Breast epithelium (tissue), 3 donors: ENCODE data around the gene OGDHL.

Experiments used
- POLR2A ChIP-seq: fragments of 450-650 bp; IDR thresholded peaks from one replicate; pipeline ENCODE4 v1.6.1; 2016; ENCODE audit warnings: antibody characterized with exemption, mild to moderate bottlenecking, moderate library complexity
- TF ChIP-seq, protein P1 (sequence below), 3 donors: fragments of 450-650 bp; IDR thresholded peaks; one replicate each; pipeline ENCODE4 v1.5.1; 2016 to 2017; ENCODE audit warnings: antibody characterized with exemption in 3 of 3, mild to moderate bottlenecking in 3 of 3, moderate library complexity in 3 of 3

DNA sequence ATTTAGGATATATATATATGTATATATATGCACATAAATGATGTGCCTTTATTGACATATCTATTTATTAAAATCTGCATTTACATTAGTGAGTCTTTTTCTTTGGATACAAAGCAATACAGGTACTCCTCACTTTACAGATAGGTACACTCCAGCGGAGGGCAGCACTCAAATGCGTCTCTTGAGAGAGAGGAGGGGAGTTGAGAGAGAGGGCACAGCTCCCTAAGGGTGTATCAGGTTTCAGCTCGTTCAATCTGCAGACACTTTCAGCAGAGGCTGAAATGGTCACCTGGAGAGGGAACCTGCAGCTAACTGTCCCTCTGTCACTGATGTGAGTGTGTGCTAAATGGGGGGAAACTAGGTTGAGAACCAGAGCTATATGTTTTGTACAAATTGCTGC lies 61.1 kb downstream of the OGDHL start:
- TF ChIP-seq, protein P1, sequence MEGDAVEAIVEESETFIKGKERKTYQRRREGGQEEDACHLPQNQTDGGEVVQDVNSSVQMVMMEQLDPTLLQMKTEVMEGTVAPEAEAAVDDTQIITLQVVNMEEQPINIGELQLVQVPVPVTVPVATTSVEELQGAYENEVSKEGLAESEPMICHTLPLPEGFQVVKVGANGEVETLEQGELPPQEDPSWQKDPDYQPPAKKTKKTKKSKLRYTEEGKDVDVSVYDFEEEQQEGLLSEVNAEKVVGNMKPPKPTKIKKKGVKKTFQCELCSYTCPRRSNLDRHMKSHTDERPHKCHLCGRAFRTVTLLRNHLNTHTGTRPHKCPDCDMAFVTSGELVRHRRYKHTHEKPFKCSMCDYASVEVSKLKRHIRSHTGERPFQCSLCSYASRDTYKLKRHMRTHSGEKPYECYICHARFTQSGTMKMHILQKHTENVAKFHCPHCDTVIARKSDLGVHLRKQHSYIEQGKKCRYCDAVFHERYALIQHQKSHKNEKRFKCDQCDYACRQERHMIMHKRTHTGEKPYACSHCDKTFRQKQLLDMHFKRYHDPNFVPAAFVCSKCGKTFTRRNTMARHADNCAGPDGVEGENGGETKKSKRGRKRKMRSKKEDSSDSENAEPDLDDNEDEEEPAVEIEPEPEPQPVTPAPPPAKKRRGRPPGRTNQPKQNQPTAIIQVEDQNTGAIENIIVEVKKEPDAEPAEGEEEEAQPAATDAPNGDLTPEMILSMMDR (IDR thresholded peaks at IDR 0.05), result no peak
- no peak for TF ChIP-seq POLR2A
